ENCODE data around the gene GLYATL1B. TPM values are rescaled to one million over a fixed set of nuclear protein-coding genes. Genes with fewer than 3 reads are reported as not detected.

GLYATL1B gene
- total RNA-seq, 4 donors from 2014 or later = not detected

GRCh38 chr11:59141191-59141590 lies 55.1 kb downstream of the GLYATL1B start:
- no peak for TF ChIP-seq CTCF (IDR thresholded peaks at IDR 0.05; ENCODE audit: low read depth)

GRCh38 chr11:59141673-59142460 lies 55.8 kb downstream of the GLYATL1B start:
- no peak for TF ChIP-seq CTCF (IDR thresholded peaks at IDR 0.05; ENCODE audit: low read depth)

- TF ChIP-seq CTCF (IDR thresholded peaks at IDR 0.05; ENCODE audit: low read depth) = no peak
Observed at GRCh38 chr11:59142530-59143507, 56.7 kb downstream of the GLYATL1B start, which contains the start of gene FAM111A. FAM111A (plus strand) TSS chr11:59142856; CDS start chr11:59148873, 6,017 bp downstream.

GRCh38 chr11:59144096-59144495 lies 58.0 kb downstream of the GLYATL1B start:
- no peak for TF ChIP-seq CTCF (IDR thresholded peaks at IDR 0.05; ENCODE audit: low read depth)

Other genes with a start within 250 kb of the GLYATL1B start
- gene GLYATL2, start 241.6 kb upstream of the GLYATL1B start, total RNA-seq = not detected
- not detected for gene GLYATL1, start 146.8 kb upstream of the GLYATL1B start, total RNA-seq
- 1 to 10 TPM in 2 of 4 donors, under 1 TPM in 1, not detected in 1; 0.38 to 1.4 (median 1.1) TPM for gene FAM111B, start 20.9 kb downstream of the GLYATL1B start, total RNA-seq
- gene FAM111A, start 56.5 kb downstream of the GLYATL1B start, total RNA-seq = 10 to 100 TPM; 36.8 to 94.2 (median 51.7) TPM
- 10 to 100 TPM in 3 of 4 donors, 1 to 10 TPM in 1; 7.9 to 30.6 (median 21.1) TPM for gene DTX4, start 85.8 kb downstream of the GLYATL1B start, total RNA-seq
- gene MPEG1, start 126.6 kb downstream of the GLYATL1B start, total RNA-seq = 10 to 100 TPM; 28.3 to 80.5 (median 52.4) TPM

Data from subcutaneous adipose tissue (tissue), 4 donors.